H1 (cell line): Measurements from ENCODE around the gene DNLZ. TPM values are rescaled to one million over a fixed set of nuclear protein-coding genes. Genes with fewer than 3 reads are reported as not detected.

Experiments used
- CEBPB ChIP-seq: IDR thresholded peaks from 2 replicates; pipeline ENCODE4 v1.6.1; 2012; ENCODE audit warnings: low read depth, low read length
- CTBP2 ChIP-seq: IDR thresholded peaks from 2 replicates; pipeline ENCODE4 v1.7.0; 2011; ENCODE audit warnings: borderline replicate concordance, mild to moderate bottlenecking, moderate library complexity, mixed read lengths, low read length; ENCODE audit not compliant: insufficient read depth, insufficient read length
- EGR1 ChIP-seq: IDR thresholded peaks from 2 replicates; pipeline ENCODE4 v1.6.1; 2011; ENCODE audit warnings: low read depth, low read length, borderline replicate concordance
- FOSL1 ChIP-seq: IDR thresholded peaks from 2 replicates; pipeline ENCODE4 v1.6.1; 2011; ENCODE audit warnings: mild to moderate bottlenecking, low read depth, low read length, moderate library complexity; ENCODE audit not compliant: insufficient read depth
- GABPA ChIP-seq: IDR thresholded peaks from 2 replicates; pipeline ENCODE4 v1.6.1; 2011; ENCODE audit warnings: mild to moderate bottlenecking, low read length, moderate library complexity, borderline replicate concordance; ENCODE audit not compliant: insufficient read depth
- KDM5A ChIP-seq: fragments of 200-600 bp; IDR thresholded peaks from 2 replicates; pipeline ENCODE4 v1.7.1; 2012; ENCODE audit warnings: mild to moderate bottlenecking, low read length, inconsistent platforms, mixed read lengths
- PHF8 ChIP-seq: fragments of 200-600 bp; sonication (generic); conservative IDR thresholded peaks from 2 replicates; pipeline ENCODE4 v1.7.1; 2012; ENCODE audit warnings: low read depth, mild to moderate bottlenecking, inconsistent platforms, low read length, moderate library complexity
- POU5F1 ChIP-seq: IDR thresholded peaks from 2 replicates; pipeline ENCODE4 v1.6.1; 2011; ENCODE audit warnings: low read depth, mild to moderate bottlenecking, low read length, moderate library complexity
- RAD21 ChIP-seq, 2 experiments: IDR thresholded peaks in 1 of 2; conservative IDR thresholded peaks in 1 of 2; 2 replicates each; pipeline ENCODE4 v1.6.1; 2011; ENCODE audit warnings: low read depth in 2 of 2, low read length in 2 of 2, improper control_type of control experiment in 1 of 2, inconsistent platforms in 1 of 2, mild to moderate bottlenecking in 1 of 2, moderate library complexity in 1 of 2
- RBBP5 ChIP-seq: IDR thresholded peaks from 2 replicates; pipeline ENCODE4 v1.7.1; 2012; ENCODE audit warnings: low read depth, mild to moderate bottlenecking, inconsistent platforms, low read length, moderate library complexity, borderline replicate concordance
- RNF2 ChIP-seq: fragments of 200-900, 300-1000 bp; sonication (generic); IDR thresholded peaks from 2 replicates; pipeline ENCODE4 v1.7.1; 2016; ENCODE audit warnings: borderline replicate concordance, low read depth, mild to moderate bottlenecking, antibody characterized with exemption, low read length; ENCODE audit not compliant: poor library complexity, severe bottlenecking; ENCODE audit errors: missing control alignments
- RXRA ChIP-seq: IDR thresholded peaks from 2 replicates; pipeline ENCODE4 v1.6.1; 2011; ENCODE audit warnings: low read depth, mild to moderate bottlenecking, low read length, moderate library complexity; ENCODE audit not compliant: insufficient read depth
- SIRT6 ChIP-seq: IDR thresholded peaks from one replicate; pipeline ENCODE4 v1.7.1; 2012; ENCODE audit warnings: low read length, inconsistent platforms
- SIX5 ChIP-seq: IDR thresholded peaks from 2 replicates; pipeline ENCODE4 v1.6.1; 2011; ENCODE audit warnings: mild to moderate bottlenecking, low read depth, low read length
- SP1 ChIP-seq: IDR thresholded peaks from 2 replicates; pipeline ENCODE4 v1.6.1; 2011; ENCODE audit warnings: low read depth, low read length
- SP2 ChIP-seq: IDR thresholded peaks from 2 replicates; pipeline ENCODE4 v1.6.1; 2012; ENCODE audit warnings: mild to moderate bottlenecking, low read length, inconsistent platforms
- SP4 ChIP-seq: IDR thresholded peaks from 2 replicates; pipeline ENCODE4 v1.6.1; 2012; ENCODE audit warnings: low read length, inconsistent platforms
- SRF ChIP-seq: IDR thresholded peaks from 2 replicates; pipeline ENCODE4 v1.6.1; 2011; ENCODE audit warnings: mild to moderate bottlenecking, low read depth, low read length, moderate library complexity
- TBP ChIP-seq: IDR thresholded peaks from 2 replicates; pipeline ENCODE4 v1.6.1; 2011; ENCODE audit warnings: low read depth, low read length, improper control_type of control experiment
- TEAD4 ChIP-seq: IDR thresholded peaks from 2 replicates; pipeline ENCODE4 v1.6.1; 2012; ENCODE audit warnings: low read depth, low read length, inconsistent platforms, mixed read lengths
- ZNF274 ChIP-seq: IDR thresholded peaks from 2 replicates; pipeline ENCODE4 v1.7.0; 2012; ENCODE audit warnings: low read length, borderline replicate concordance; ENCODE audit errors: extremely low read depth
- polyA plus RNA-seq, 7 experiments: library from polyadenylated mRNA; depleted of rRNA in 3 of 7; stranded (reverse) in 5 of 7; unstranded in 2 of 7; fragments of >200 nt in 5 of 7; fragments of 200-250 nt in 2 of 7; gene quantifications; 1 replicate in 5 of 7; 2 replicates in 1 of 7; 4 replicates in 1 of 7; pipeline versions ENCODE4 v1.2.1 to v1.2.3, GENCODE V29; 2011 to 2013; ENCODE audit warnings: missing spikeins in 2 of 7, mixed read lengths in 2 of 7
- total RNA-seq: library from RNA; stranded (reverse); fragmentation: NEBNext Ultra II Directional; extraction: Animal tissue kit (Norgen Biotek cat#: 25700); gene quantifications from 2 replicates; pipeline ENCODE4 v1.2.1, GENCODE V29; 2021
- TF ChIP-seq, protein P1 (sequence below): IDR thresholded peaks from 2 replicates; pipeline ENCODE4 v1.6.1; 2012; ENCODE audit warnings: low read length, inconsistent platforms

Gene DNLZ
- total and polyA plus RNA-seq, 2 of the 8 experiments (the other 6 are each of a cell fraction or from before 2014, with no cell fraction given), result 11.6 to 17.9 TPM

DNA sequence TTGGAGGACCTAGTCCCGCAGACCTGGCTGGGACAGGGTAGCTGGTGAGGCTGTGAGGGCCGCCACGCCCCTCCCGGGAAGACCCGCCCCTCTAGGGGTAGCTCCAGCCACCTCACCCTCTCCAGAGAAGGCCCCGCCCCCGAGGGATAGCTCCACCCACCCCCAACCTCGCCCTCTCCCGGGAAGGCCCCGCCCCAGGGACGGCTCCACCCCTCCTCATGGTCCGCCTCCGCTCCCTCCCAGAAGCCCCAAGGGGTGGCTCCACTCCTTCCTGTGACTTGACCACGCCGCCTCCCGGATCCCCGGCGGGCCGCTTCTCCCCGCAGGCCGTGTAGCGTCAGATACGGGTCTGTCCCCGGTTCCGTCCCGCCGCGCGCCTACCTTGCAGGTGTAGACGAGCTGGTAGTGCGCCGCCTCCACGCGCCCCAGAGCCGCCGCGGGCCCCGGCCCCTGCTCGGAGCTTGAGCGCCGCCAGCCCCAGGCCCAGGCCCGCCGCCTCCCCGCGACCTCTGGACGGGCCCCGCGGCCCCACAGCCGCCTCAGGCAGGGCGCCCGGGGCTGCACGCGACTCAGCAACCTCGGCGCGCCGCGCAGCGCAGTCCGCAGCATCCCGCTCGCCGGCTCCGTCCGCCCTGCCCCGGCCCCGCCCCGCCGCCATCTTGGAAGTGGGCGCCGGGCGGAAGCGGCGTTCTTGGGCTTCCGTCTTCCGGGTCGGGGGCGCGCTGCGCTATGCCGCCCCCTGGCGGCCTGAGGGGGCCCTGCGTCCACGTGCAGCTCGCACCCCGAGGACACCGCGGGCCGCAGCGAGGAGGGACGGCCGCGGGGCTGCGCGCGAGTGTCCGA is at the start of gene DNLZ (continued):
- TF ChIP-seq RAD21 (IDR thresholded peaks at IDR 0.05 in 1 of 2, conservative IDR thresholded peaks at IDR 0.05 in 1 of 2; ENCODE audit: low read depth in 2 of 2, low read length in 2 of 2) (peak; percentile 45 to 68), SIX5 (peak; percentile 30; the same call in 1 of the 2 replicates), FOSL1 (no peak), SP2 (no peak), CTBP2 (no peak), POU5F1 (no peak), EGR1 (peak; percentile 97), TBP (peak; percentile 43; the same call in 1 of the 2 replicates), ZNF274 (no peak), SP1 (peak; percentile 54; the same call in 1 of the 2 replicates), KDM5A (no peak), SP4 (no peak), RBBP5 (no peak; the same call in 1 of the 2 replicates), GABPA (peak; percentile 91), PHF8 (peak; percentile 91), SRF (0 out of 2 replicates have a peak, but pooled peaks have one; percentile 18), RXRA (no peak), CEBPB (no peak), RNF2 (no peak), SIRT6 (no peak), TEAD4 (no peak)
- TF ChIP-seq, protein P1, sequence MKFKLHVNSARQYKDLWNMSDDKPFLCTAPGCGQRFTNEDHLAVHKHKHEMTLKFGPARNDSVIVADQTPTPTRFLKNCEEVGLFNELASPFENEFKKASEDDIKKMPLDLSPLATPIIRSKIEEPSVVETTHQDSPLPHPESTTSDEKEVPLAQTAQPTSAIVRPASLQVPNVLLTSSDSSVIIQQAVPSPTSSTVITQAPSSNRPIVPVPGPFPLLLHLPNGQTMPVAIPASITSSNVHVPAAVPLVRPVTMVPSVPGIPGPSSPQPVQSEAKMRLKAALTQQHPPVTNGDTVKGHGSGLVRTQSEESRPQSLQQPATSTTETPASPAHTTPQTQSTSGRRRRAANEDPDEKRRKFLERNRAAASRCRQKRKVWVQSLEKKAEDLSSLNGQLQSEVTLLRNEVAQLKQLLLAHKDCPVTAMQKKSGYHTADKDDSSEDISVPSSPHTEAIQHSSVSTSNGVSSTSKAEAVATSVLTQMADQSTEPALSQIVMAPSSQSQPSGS, result peak; percentile 54
